Measurements from ENCODE around the gene IFNAR2.

The IFNAR2 gene

DNA sequence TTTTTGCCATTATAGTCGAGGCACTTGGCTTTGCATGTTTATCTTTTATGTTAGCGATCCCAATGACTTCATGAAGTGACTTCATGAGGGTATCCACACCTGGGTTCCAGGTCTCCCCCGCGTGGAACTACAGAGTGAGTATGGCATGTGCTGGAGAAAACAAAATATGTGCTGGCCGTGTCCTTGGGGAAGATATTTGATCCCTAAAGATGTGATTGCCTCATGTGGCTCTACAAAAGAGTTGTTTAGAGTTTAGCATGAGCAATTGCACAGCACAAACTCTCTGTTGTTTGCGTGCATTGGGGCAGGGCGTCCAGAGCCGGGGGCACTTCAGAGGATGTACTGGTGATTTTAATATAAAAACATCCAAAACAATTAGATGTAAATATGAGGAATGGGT is 41.2 kb downstream of the IFNAR2 start:
- DNase-seq, result no peak

DNA sequence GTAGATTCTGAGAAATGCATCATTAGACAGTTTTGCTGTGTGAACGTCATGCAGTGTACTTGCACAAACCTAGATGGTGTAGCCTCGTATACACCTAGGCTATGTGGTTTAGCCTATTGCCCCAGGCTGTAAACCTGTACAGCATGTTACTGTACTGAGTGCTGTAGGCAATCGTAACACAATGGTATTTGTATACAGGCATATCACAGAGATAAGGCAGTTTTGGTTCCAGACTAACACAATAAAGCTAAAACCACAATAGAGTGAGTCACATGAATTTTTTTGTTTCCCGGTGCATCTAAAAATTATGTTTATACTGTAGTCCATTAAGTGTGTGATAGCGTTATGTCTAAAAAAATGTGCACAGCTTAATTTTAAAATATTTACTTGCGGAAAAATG is 43.3 kb downstream of the IFNAR2 start:
- DNase-seq, result no peak

DNA sequence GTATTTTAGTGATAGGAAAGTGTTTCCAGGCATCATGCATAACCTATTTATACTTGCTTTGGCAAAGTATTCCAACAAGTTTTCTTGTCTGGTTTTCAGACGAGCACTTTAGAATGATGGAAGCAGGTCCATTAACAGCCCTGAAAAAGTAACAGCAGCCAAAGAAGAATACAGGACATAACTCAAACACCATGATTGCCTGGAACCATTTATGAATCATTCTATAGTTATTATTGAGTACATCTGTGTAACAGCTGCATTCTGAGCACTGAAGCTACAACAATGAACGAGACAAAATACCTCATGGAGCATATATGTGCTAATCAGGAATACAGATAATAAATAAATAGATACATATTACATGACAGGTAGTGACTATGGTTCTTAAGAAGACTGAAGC is 49.0 kb downstream of the IFNAR2 start:
- DNase-seq, result no peak

DNA sequence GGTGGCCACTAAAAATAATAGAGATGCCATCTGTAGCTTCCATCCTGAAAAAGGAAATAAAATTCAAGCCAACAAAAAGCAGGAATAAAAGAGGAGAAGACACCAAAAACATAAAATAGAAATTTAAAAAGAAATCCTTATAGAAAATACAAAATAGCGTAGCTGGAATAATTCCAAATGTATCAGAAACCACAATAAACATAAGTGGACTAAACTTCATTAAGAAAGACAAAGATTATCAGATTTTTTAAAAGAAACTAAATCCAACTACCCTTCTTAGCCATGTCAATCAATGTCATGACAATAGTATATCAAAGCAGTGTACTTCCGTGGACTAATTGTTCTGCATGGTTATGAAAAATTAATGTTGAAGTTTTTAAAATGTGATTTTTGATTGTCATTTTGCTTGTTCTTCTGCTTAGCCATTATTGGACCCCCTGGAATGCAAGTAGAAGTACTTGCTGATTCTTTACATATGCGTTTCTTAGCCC is 49.6 kb downstream of the IFNAR2 start:
- no peak for DNase-seq

Measured in DMS79 treated with DMSO at 0.1 percent for 48 hours (cell line).